Hematopoietic multipotent progenitor cell treated with erythropoietin and hydrocortisone succinate and interleukin-3 and kit ligand, for 15 days (in vitro differentiated cells): Measurements from ENCODE around the gene SIX4.

Experiments
- DNase-seq: peaks from one replicate; pipeline ENCODE4 v3.0.0-alpha.2; 2015; ENCODE audit warnings: low spot score

The SIX4 gene

GRCh38 chr14:60721326-60722106 is 2.6 kb downstream of the SIX4 start:
- DNase-seq, result no peak

- no peak for DNase-seq
These were observed 3.2 kb downstream of the SIX4 start for GRCh38 chr14:60720962-60721325.

- DNase-seq, result no peak
These were observed 3.8 kb downstream of the SIX4 start for GRCh38 chr14:60720391-60720790.

GRCh38 chr14:60713513-60713912 is 10.6 kb downstream of the SIX4 start:
- DNase-seq, result no peak

GRCh38 chr14:60710494-60710893 is 13.7 kb downstream of the SIX4 start:
- DNase-seq, result no peak

GRCh38 chr14:60707858-60708257 is 16.3 kb downstream of the SIX4 start:
- DNase-seq, result no peak

GRCh38 chr14:60705100-60705499 is 19.1 kb downstream of the SIX4 start:
- DNase-seq, result no peak

- DNase-seq, result no peak
These were observed 23.6 kb downstream of the SIX4 start for GRCh38 chr14:60700598-60700997.

GRCh38 chr14:60695327-60695726 is 28.8 kb downstream of the SIX4 start:
- DNase-seq, result no peak

GRCh38 chr14:60691383-60692113 is 32.6 kb downstream of the SIX4 start:
- no peak for DNase-seq

GRCh38 chr14:60686865-60687264 is 37.3 kb downstream of the SIX4 start:
- DNase-seq, result no peak

GRCh38 chr14:60684203-60684602 is 39.9 kb downstream of the SIX4 start:
- DNase-seq, result no peak

- DNase-seq, result no peak
These were observed 42.9 kb downstream of the SIX4 start for GRCh38 chr14:60681271-60681670.

GRCh38 chr14:60680511-60680910 is 43.6 kb downstream of the SIX4 start:
- no peak for DNase-seq

GRCh38 chr14:60679566-60680258 is 44.4 kb downstream of the SIX4 start:
- no peak for DNase-seq

GRCh38 chr14:60677701-60678100 is 46.5 kb downstream of the SIX4 start:
- DNase-seq, result no peak

- no peak for DNase-seq
These were observed 53.2 kb downstream of the SIX4 start for GRCh38 chr14:60670989-60671388.

GRCh38 chr14:60668431-60669112 is 55.6 kb downstream of the SIX4 start:
- DNase-seq, result no peak

GRCh38 chr14:60665177-60665550 is 59.0 kb downstream of the SIX4 start:
- DNase-seq, result no peak

GRCh38 chr14:60662982-60663381 is 61.2 kb downstream of the SIX4 start:
- no peak for DNase-seq

GRCh38 chr14:60661721-60662120 is 62.4 kb downstream of the SIX4 start:
- no peak for DNase-seq
